Spleen (tissue), 11 donors: Measurements from ENCODE around the gene CEP72. TPM values are rescaled to one million over a fixed set of nuclear protein-coding genes. Genes with fewer than 3 reads are reported as not detected.
"Not testable (repeated sequence)": the region's sequence is repeated elsewhere in the genome, so short reads cannot be mapped to it uniquely, and the experiment has no call there.

Experiments used
- DNase-seq: peaks from one replicate; pipeline ENCODE4 v3.0.0-alpha.2; 2020
- H3K27ac ChIP-seq, 8 donors: fragments of 200-600 bp; sonication (generic) in 7 of 8; 1 replicate in 4 of 8; 2 replicates in 4 of 8; pipeline versions ENCODE4 v1.5.0 to v1.8.0; 2016 to 2021; ENCODE audit warnings: inconsistent platforms in 4 of 8, mild to moderate bottlenecking in 4 of 8, moderate library complexity in 1 of 8
- H3K27me3 ChIP-seq, 7 donors: fragments of 200-600 bp; sonication (generic) in 6 of 7; replicated peaks in 1 of 7; 1 replicate in 4 of 7; 2 replicates in 3 of 7; pipeline versions ENCODE4 v1.5.0 to v1.8.0; 2016 to 2021; ENCODE audit warnings: inconsistent platforms in 3 of 7, mild to moderate bottlenecking in 1 of 7
- H3K36me3 ChIP-seq, 6 donors: fragments of 200-600 bp; sonication (generic) in 5 of 6; 1 replicate in 4 of 6; 2 replicates in 2 of 6; pipeline versions ENCODE4 v1.5.0 to v1.8.0; 2016 to 2021; ENCODE audit warnings: inconsistent platforms in 2 of 6
- H3K4me1 ChIP-seq, 6 donors: fragments of 200-600 bp; sonication (generic) in 5 of 6; 1 replicate in 3 of 6; 2 replicates in 3 of 6; pipeline versions ENCODE4 v1.5.0 to v1.8.0; 2016 to 2021; ENCODE audit warnings: inconsistent platforms in 3 of 6
- H3K4me3 ChIP-seq, 8 donors: fragments of 200-600 bp; sonication (generic) in 7 of 8; 1 replicate in 4 of 8; 2 replicates in 4 of 8; pipeline versions ENCODE4 v1.5.0 to v1.8.0; 2016 to 2021; ENCODE audit warnings: inconsistent platforms in 4 of 8, mild to moderate bottlenecking in 4 of 8, moderate library complexity in 2 of 8
- H3K9me3 ChIP-seq, 8 donors: fragments of 200-600 bp; sonication (generic) in 7 of 8; 1 replicate in 4 of 8; 2 replicates in 4 of 8; pipeline versions ENCODE4 v1.5.0 to v1.8.0; 2016 to 2021; ENCODE audit warnings: inconsistent platforms in 4 of 8
- CTCF ChIP-seq, 11 experiments: fragments of 200-600 bp in 7 of 11; fragments of 450-650 bp in 4 of 11; sonication (generic) in 4 of 11; IDR thresholded peaks in 8 of 11; conservative IDR thresholded peaks in 3 of 11; 1 replicate in 7 of 11; 2 replicates in 4 of 11; pipeline versions ENCODE4 v1.4.0 to v1.8.0; 2016 to 2021; ENCODE audit warnings: antibody characterized with exemption in 11 of 11, inconsistent platforms in 4 of 11, mild to moderate bottlenecking in 1 of 11
- POLR2A ChIP-seq, 3 donors: fragments of 450-650 bp; IDR thresholded peaks; one replicate each; pipeline ENCODE4 v1.5.1; 2017; ENCODE audit warnings: antibody characterized with exemption in 3 of 3, mild to moderate bottlenecking in 1 of 3
- POLR2AphosphoS5 ChIP-seq, 3 donors: sonication (generic); formaldehyde crosslinking; IDR thresholded peaks; one replicate each; pipeline ENCODE4 v1.5.1; 2017; ENCODE audit warnings: antibody characterized with exemption in 3 of 3
- WGBS, 5 donors: extraction: QIAGEN DNeasy Blood & Tissue Kit in 3 of 5; methylation state at CpG; one replicate each; pipeline versions ENCODE4 v1.1.5 to v1.1.7; 2013 to 2018; 5-methylcytosine and 5-hydroxymethylcytosine counted together
- intact Hi-C: fragments of 100-400 bp; cut with DNase I; formaldehyde crosslinking; loops from one replicate; pipeline ENCODE4 v1.15.0; 2023; ENCODE audit warnings: low total_unique reads
- polyA plus RNA-seq, 3 donors: library from polyadenylated mRNA; stranded (reverse); fragments of 200-250 nt; gene quantifications; one replicate each; pipeline ENCODE4 v1.2.1, GENCODE V29; 2013
- total RNA-seq, 7 donors: library from RNA; depleted of rRNA in 3 of 7; stranded (reverse); fragments of >200 nt in 3 of 7; fragmentation: NEBNext Ultra II Directional in 4 of 7; extraction: Animal tissue kit (Norgen Biotek cat#: 25700) in 4 of 7; gene quantifications; one replicate each; pipeline versions ENCODE4 v1.1.0 to v1.2.1, GENCODE V29; 2016 to 2021
- donor health status: healthy with polysubstance abuse.
- donor health status: DM: no; HTN: no; CAD: no; lungs with moderate emphysema.
- donor health status: DM: no; HTN: no; CAD: no.
- donor health status: Bipolar disorder and iron deficiency.
- donor health status: healthy.
- donor health status: DM: no; HTN: no; CAD: no.
- donor health status: DM: yes; HTN: yes; CAD: no.

The CEP72 gene
- total and polyA plus RNA-seq, 10 donors = 2.1 to 13.1 (median 9.0) TPM

DNA sequence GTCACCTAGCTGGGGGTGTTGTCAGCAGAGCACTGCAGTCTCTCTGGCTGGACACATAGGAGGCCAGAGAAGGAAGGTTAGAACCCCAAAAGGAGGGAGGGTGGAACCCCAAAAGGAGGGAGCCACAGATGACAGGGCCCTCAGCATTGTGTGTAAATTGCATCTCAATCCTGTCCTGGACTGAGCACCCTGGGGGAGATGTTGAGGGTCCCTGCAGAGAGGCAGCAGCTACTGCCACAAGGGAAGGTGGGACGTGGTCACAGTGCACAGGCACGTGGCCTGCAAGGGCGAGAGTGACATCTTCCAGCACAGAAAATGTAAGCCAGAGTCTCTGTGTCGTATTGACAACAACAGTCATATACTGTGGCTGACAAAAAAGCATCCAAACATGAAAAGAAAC, 36.5 kb upstream of the CEP72 start:
- no peak for DNase-seq
- Histone ChIP-seq H3K4me1 (no peaks in the 10 kb centered on the region), H3K9me3 (peaks cover 4 to 39% (median 29%) of the 10 kb centered on the region in 8 donors), H3K36me3 (no peaks in the 10 kb centered on the region), H3K27me3 (peaks cover 0 to 76% (median 16%) of the 10 kb centered on the region in 7 donors), H3K4me3 (no peak overlapping the region), H3K27ac (no peak overlapping the region)
- no peak for TF ChIP-seq POLR2AphosphoS5 (IDR thresholded peaks at IDR 0.05)
- TF ChIP-seq CTCF (IDR thresholded peaks at IDR 0.05 in 8 of 11, conservative IDR thresholded peaks at IDR 0.05 in 3 of 11) = no peak
- no peak for TF ChIP-seq POLR2A (IDR thresholded peaks at IDR 0.05)
- intact Hi-C loops = no loop called here
- WGBS, 5 donors = 57 to 79% (median 74%) methylated on average over 4 of the region's 4 CpGs

DNA sequence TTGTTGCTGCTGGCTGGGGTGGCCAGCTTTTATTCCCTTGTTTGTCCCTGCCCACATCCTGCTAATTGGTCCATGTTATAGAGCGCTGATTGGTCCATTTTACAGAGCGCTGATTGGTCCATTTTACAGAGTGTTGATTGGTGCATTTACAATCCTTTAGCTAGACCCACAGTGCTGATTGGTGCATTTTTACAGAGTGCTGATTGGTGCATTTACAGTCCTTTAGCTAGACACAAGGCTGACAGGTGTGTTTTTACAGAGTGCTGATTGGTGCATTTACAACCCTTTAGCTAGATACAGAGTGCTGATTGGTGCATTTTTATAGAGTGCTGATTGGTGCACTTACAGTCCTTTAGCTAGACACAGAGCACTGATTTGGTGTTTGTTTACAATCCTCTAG, 34.9 kb upstream of the CEP72 start:
- H3K4me1 ChIP-seq, intact Hi-C loops, H3K4me3 ChIP-seq, DNase-seq, H3K27ac ChIP-seq, H3K36me3 ChIP-seq: not testable (repeated sequence)
- Histone ChIP-seq H3K9me3 (peaks cover 4 to 39% (median 29%) of the 10 kb centered on the region in 8 donors), H3K27me3 (peaks cover 0 to 79% (median 12%) of the 10 kb centered on the region in 7 donors)
- WGBS, 5 donors = 92 to 97% (median 94%) methylated on average over 2 of the region's 2 CpGs

GRCh38 chr5:577800-578199, 34.3 kb upstream of the CEP72 start:
- no peak for DNase-seq
- intact Hi-C loops = no loop called here

GRCh38 chr5:579211-579610, 32.9 kb upstream of the CEP72 start:
- peaks cover 0 to 83% (median 20%) of the 10 kb centered on the region in 7 donors for H3K27me3 ChIP-seq
- H3K36me3 ChIP-seq = no peaks in the 10 kb centered on the region
- H3K4me3 ChIP-seq = no peak overlapping the region
- no peak overlapping the region for H3K27ac ChIP-seq
- TF ChIP-seq POLR2AphosphoS5 (IDR thresholded peaks at IDR 0.05) = no peak
- no peak for TF ChIP-seq POLR2A (IDR thresholded peaks at IDR 0.05)
- TF ChIP-seq CTCF (IDR thresholded peaks at IDR 0.05 in 8 of 11, conservative IDR thresholded peaks at IDR 0.05 in 3 of 11) = no peak
- H3K4me1 ChIP-seq = no peaks in the 10 kb centered on the region
- WGBS, 5 donors = 74 to 89% (median 82%) methylated on average over 10 of the region's 10 CpGs
- DNase-seq = no peak
- intact Hi-C loops = no loop called here
- peaks cover 4 to 39% (median 29%) of the 10 kb centered on the region in 8 donors for H3K9me3 ChIP-seq

More at GRCh38 chr5:577800-578199, 34.3 kb upstream of the CEP72 start:
- Histone ChIP-seq H3K36me3 (no peaks in the 10 kb centered on the region), H3K27me3 (peaks cover 0 to 83% (median 14%) of the 10 kb centered on the region in 7 donors), H3K27ac (no peak overlapping the region), H3K9me3 (peaks cover 4 to 39% (median 29%) of the 10 kb centered on the region in 8 donors), H3K4me3 (no peak overlapping the region), H3K4me1 (no peaks in the 10 kb centered on the region)
- TF ChIP-seq POLR2AphosphoS5 (IDR thresholded peaks at IDR 0.05) (no peak), POLR2A (IDR thresholded peaks at IDR 0.05) (no peak), CTCF (IDR thresholded peaks at IDR 0.05 in 8 of 11, conservative IDR thresholded peaks at IDR 0.05 in 3 of 11) (no peak)
